ENCODE results near the gene CTNNA2. TPM values are rescaled to one million over a fixed set of nuclear protein-coding genes. Genes with fewer than 3 reads are reported as not detected.

Gene CTNNA2
- total RNA-seq, 1 experiment from 2014 or later: 5.5 TPM

- Histone ChIP-seq H3K14ac (ENCODE audit: insufficient read depth, low read length) (no peak overlapping the region), H3K4me2 (ENCODE audit: insufficient read depth, insufficient read length, low read length) (no peak overlapping the region), H3K27ac (ENCODE audit: insufficient read length, low read depth, low read length) (no peak overlapping the region), H2BK20ac (ENCODE audit: low read depth, low read length, poor library complexity, severe bottlenecking) (no peak overlapping the region), H3K4me1 (ENCODE audit: insufficient read depth, low read length) (peaks cover 2% of the 10 kb centered on the region; the same call in 1 of the 2 replicates), H3T11ph (ENCODE audit: low read length) (no peak overlapping the region), H3K9me3 (ENCODE audit: control insufficient read depth, low read depth, low read length) (no peaks in the 10 kb centered on the region), H3K79me1 (ENCODE audit: insufficient read depth, low read depth, low read length, poor library complexity, severe bottlenecking) (no peaks in the 10 kb centered on the region), H4K20me1 (ENCODE audit: control insufficient read depth, insufficient read depth, insufficient read length) (no peaks in the 10 kb centered on the region), H2AK5ac (ENCODE audit: insufficient read length, low read length) (no peak overlapping the region), H3K4ac (ENCODE audit: low read depth, low read length) (no peak overlapping the region), H4K5ac (ENCODE audit: insufficient read length, low read depth, low read length) (no peak overlapping the region), H2BK120ac (ENCODE audit: low read depth, low read length, poor library complexity, severe bottlenecking) (no peak overlapping the region), H4K8ac (replicated peaks; ENCODE audit: insufficient read length, low read depth, low read length) (no peak overlapping the region), H3K23me2 (ENCODE audit: insufficient read length, low read depth, low read length, poor library complexity, severe bottlenecking) (no peaks in the 10 kb centered on the region), H3K27me3 (ENCODE audit: insufficient read depth, low read length) (no peaks in the 10 kb centered on the region), H3K18ac (ENCODE audit: insufficient read length, low read depth, low read length) (no peak overlapping the region), H3K9ac (ENCODE audit: extremely low read depth, insufficient read length, low read length) (no peak overlapping the region), H2BK15ac (ENCODE audit: low read depth, low read length) (no peak overlapping the region), H3K23ac (ENCODE audit: insufficient read length, low read depth, low read length) (no peak overlapping the region), H2BK12ac (ENCODE audit: insufficient read length, low read depth, low read length) (no peak overlapping the region), H2BK5ac (ENCODE audit: insufficient read length, low read length) (no peak overlapping the region), H3K79me2 (ENCODE audit: insufficient read depth, low read length) (no peaks in the 10 kb centered on the region), H2AFZ (ENCODE audit: low read length) (no peak overlapping the region), H4K91ac (ENCODE audit: insufficient read length, low read depth, low read length) (no peak overlapping the region), H3K56ac (ENCODE audit: insufficient read length, low read depth, low read length) (no peak overlapping the region)
- peaks cover 9 to 14% of the 10 kb centered on the region in 2 experiments for H3K4me1 Mint-ChIP-seq
- no peak overlapping the region for H3K27ac Mint-ChIP-seq
- TF ChIP-seq, protein P1, sequence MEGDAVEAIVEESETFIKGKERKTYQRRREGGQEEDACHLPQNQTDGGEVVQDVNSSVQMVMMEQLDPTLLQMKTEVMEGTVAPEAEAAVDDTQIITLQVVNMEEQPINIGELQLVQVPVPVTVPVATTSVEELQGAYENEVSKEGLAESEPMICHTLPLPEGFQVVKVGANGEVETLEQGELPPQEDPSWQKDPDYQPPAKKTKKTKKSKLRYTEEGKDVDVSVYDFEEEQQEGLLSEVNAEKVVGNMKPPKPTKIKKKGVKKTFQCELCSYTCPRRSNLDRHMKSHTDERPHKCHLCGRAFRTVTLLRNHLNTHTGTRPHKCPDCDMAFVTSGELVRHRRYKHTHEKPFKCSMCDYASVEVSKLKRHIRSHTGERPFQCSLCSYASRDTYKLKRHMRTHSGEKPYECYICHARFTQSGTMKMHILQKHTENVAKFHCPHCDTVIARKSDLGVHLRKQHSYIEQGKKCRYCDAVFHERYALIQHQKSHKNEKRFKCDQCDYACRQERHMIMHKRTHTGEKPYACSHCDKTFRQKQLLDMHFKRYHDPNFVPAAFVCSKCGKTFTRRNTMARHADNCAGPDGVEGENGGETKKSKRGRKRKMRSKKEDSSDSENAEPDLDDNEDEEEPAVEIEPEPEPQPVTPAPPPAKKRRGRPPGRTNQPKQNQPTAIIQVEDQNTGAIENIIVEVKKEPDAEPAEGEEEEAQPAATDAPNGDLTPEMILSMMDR (conservative IDR thresholded peaks at IDR 0.05): no peak
- H3K4me3 Mint-ChIP-seq: no peak overlapping the region
- H3K9me3 Mint-ChIP-seq: no peaks in the 10 kb centered on the region
- H3K27me3 Mint-ChIP-seq (ENCODE audit: low read depth): no peaks in the 10 kb centered on the region
- DNase-seq: no peak
- H3K36me3 Mint-ChIP-seq (ENCODE audit: insufficient read depth in 1 of 3, low read depth in 3 of 3): no peaks in the 10 kb centered on the region
- no CpG with 5 or more reads among the region's 5 CpGs for WGBS (ENCODE audit: extremely low coverage, insufficient read length, low lambda C conversion rate)
Observed at GRCh38 chr2:79758042-79758441, 245.2 kb downstream of the CTNNA2 start.

All from H9 (cell line).